NK-92 (cell line): ENCODE measurements around the gene SMARCD3.

Experiments
- DNase-seq: peaks from one replicate; lab custom pipeline; 2025; ENCODE audit not compliant: unreplicated experiment; lab: John Stamatoyannopoulos, UW

SMARCD3 gene

DNA sequence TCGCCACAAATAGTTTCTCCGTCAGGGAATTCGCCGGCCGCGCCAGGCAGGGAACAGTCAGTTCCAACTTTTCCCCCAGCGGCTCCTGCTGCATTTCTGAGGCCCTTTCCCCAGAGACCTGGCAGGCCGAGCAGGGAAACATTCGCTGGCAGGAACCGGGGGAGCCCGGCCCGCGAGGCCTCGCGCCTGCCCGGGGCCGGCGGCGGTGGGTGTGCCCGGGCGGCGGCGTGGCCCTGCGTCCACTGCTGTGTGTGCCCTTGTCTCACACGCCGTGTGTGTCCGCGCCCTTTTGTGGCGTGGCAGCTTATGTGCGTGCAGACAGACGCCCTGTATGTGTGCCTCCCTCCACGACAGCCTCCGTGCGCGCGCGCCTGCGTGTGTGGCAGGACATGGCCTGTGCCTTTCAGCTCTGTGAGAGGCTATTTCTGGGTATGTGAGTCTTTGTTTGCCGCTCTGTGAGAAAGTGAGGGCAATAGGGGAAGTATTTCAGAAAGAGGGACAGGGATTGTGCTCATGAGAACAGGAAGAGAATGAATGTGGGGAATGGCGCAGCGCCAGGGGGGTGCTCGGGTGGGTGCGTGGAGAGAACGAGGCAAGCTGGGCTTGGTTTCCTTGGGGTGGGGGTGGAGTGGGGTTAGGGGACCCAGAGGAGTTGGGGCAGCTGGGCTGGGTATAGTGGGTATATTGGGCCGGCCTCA, 689 bp upstream of the SMARCD3 start:
- DNase-seq: no peak

DNA sequence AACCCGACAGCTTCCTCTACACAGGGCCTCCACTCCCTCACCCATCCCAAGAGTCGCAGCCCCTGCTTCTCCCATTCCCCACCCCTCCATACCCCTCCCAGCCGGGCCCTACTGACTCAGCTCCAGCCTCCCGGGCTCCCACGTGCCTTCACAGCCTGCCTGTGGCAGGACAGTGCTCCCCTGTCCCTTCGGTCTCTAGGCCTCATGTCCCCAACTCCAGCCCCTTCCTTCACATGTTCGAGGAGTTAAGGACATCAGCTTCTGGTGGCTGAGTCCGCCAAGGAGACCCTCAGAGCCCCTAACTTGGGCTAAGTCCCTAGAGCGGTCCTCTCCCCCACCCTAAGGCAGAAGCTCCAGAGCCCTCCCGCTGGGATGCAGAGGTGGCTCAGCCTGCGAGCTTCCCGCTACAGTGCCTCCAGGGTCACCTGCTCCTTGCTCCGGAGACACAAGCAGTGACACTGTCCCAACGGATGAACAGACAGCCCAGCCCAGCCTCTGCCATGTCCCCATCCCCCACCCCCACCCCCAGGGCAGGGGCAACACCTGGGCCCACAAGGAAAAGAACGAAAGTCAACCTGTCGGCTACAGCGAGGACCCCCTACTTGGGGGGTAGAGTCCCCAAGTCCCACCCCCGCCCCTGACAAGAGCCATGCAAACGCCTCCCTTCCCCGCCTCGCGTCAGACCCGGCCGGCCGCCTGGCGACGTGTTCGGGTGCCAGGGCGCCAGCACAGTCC, 716 bp downstream of the SMARCD3 start:
- DNase-seq: no peak

DNA sequence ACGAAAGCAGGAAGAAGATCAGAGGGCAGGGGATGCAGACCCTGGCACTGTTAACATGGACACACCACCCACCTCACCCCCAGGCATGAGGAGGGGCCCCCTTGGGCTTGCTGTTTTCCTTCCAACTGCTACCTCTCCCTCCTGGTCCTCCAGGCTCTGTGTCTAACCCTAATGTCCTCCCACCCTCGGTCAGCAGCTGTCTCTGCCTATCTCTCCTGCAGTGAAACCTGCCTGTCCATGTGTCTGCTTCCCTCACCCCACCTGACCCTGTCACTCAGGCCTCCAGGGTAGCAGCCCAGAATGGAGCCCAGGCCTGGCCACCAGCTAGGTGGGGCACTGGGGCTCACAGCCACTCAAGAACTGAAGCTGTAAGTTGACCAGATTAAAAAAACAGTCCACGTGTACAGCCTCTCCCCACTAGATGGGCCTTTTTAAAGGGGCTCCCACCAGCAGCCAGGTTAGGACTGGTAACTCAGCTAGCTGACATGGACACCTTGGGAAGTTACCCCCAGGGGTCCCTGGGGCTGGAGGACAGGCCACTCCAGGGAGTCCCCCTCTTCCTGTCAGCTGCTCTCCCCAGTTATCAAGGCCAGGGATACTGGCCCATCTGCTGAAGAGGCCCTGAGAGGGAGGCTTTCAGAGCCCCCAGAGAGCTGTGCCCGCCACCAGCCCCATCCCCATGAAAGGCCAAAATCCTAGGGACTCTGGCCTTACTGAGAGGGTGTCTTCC, 1.5 kb downstream of the SMARCD3 start:
- no peak for DNase-seq

DNA sequence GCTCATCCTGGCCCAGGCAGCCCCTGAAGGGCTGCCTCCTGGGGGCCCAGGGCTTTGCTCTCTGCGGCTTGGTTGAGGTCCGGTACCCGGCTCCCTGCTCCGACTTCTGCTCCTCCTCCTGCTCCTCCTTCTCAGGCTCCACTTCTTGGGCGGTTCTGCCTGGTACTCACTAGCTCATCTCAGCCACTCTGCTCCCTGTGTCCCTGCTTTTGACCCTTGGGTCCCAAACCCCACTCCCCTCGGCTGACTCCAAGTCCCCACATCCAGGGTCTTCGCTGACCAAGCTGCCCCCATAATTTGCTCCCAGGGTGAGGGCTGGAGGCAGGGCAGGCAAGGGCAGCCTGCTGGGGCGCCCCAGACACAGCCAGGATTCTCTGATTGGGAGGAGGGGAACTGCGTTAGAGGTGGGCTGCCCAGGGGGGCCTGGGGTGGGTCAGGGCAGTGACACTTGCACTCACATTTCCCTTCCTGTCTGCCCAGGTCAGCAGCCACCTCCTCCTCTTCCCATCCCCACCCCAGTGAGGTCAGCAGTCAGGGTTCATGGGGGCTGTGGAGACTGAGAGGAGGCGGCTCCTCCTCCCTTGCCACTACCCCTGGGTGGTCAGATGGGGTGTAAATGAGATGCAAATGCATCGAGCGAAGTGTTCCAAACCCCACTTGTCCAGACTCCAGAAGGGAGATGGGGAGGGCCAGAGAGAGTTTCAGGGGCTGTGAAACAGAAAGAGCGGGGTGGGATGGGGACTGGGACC, 2.2 kb downstream of the SMARCD3 start:
- DNase-seq: no peak

DNA sequence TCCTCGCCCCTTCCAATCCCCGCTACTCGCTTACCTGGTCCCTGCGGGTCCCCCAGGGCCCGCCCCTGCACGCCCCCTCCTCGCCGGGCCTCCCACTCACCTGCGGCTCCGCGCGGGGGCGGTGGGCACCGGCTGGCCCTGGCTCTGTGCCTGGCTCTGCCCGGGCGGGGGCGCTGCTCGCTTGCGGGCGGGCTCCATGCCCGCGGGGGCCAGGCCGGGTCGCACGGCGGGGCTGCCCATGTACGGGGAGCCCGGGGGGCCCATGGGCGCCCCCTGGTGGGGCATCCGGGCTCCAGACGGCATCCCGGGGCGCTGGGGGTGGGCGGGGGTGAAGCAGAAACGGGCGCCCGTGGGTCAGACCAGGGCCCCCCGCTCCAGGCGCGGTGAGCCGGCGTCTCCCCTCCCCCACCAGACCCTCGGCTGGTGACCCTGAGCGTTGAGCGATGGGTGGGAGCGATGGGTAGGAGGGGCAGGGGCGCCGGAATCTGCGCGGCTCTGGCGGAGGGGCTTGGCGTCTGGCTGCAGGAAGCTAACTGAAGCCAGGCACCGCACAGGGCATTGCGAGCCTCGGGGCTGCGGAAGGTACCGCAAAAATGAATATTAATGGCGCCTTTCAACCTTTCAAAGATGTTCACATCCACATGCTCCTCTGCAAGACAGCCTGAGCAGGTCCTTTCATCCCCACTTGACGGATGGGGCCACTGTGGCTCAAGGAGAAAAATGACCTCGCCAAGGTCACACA, 3.0 kb downstream of the SMARCD3 start:
- DNase-seq: no peak

DNA sequence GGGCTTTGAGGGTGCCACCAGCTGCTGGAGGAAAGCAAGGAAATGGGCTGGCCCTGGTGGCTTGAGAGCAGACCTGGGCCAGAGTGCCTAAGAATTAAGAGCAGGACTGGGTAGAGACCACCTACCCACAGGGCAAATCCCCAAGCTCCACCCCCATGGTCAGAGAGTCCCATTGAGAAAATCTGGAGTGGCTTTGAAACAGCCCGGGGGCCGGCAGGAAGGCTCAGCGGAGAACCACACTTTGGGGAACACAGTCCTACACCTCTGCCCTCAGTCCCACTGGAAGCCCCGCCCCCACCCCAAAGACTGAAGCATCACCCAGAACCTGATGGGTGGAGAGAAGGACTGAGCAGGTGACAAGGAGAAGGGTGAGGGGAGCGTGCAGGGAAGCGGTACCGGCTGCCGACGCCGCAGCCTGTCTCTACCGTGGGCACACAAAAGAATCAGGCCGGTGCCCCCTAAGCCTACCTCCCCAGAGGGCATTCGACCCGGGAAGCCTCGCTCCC, 3.6 kb downstream of the SMARCD3 start:
- DNase-seq: no peak

DNA sequence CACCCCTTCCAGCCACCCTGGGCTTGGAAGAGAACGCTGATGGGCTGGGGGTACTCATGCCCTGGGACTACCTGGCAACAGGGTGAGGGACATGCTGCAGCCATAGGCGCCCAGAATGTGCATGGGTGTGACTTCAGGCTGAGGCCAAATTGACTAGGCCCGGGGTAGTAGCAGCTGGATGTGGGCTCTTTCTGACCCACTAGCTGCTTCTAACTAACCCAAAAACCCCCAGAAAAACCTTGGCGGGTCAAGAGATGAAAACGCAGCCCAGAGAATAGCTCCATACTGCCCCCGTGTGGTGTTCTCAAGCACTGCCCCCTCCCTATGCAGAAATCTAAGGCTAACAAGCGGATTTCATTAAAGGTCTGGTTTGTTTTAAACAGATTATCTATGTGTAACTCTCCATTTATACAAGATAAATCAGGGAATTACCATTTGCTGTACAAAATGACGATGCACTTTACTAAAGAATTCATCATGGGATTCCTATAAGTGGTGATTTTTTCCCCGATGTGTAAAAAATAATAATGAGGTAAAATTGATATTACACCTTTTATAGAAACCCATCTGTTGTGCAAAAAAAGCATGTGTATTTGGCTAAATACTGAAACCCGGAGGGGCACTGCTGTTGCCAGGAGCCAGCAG, 4.2 kb downstream of the SMARCD3 start:
- no peak for DNase-seq

DNA sequence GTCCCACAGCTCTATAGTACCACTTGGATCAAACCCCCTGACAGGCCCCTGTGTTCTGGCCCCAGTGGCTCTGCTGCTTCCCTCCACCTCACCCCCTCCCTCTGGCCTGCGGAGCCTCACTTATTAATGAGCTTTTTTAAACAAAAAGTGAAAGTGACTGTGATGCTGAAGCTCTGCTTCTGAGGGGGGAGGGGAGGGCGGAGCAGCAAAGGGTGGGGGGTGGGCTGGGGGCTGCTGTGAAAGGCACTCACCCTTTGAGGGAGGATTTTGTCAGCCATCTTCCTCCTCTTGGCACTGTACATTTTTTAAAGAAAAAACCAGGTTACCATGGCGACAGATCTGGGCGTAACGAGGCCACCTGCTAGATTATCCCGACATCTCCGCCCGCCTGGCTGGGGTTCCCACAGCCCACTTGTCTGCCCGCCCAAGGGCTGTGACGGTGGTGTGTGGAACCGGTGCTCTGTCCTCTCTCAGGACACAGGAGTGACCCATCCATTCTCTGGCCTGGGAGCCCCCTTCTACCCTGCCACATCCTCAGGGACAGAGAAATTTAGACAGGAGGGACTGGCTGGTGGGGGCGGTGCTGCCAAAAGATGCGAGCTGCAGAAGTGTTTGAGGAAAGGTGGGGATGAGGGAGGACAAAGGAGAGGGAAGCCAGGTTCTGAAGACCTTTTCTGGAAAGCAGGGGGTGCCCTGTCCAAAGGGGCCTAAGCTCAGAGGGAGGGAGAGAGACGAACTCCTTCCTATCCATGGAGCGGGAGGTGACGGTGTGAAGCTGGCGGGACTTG, 4.9 kb downstream of the SMARCD3 start:
- no peak for DNase-seq

DNA sequence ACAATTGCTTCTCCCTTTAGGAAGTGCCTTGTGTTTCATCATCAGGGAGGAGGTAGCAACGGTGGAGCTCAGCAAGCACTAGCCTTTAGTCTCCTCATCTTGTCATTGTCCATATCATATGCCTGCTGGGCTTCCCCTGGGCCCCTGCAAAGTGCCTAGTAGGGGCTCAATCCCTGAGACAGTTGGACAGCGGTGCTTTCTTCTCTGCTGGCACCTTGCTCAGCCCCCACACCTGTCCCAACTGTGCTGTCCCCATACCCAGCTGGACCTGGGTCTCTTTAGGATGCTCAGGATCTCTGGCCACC, 5.5 kb downstream of the SMARCD3 start:
- no peak for DNase-seq

DNA sequence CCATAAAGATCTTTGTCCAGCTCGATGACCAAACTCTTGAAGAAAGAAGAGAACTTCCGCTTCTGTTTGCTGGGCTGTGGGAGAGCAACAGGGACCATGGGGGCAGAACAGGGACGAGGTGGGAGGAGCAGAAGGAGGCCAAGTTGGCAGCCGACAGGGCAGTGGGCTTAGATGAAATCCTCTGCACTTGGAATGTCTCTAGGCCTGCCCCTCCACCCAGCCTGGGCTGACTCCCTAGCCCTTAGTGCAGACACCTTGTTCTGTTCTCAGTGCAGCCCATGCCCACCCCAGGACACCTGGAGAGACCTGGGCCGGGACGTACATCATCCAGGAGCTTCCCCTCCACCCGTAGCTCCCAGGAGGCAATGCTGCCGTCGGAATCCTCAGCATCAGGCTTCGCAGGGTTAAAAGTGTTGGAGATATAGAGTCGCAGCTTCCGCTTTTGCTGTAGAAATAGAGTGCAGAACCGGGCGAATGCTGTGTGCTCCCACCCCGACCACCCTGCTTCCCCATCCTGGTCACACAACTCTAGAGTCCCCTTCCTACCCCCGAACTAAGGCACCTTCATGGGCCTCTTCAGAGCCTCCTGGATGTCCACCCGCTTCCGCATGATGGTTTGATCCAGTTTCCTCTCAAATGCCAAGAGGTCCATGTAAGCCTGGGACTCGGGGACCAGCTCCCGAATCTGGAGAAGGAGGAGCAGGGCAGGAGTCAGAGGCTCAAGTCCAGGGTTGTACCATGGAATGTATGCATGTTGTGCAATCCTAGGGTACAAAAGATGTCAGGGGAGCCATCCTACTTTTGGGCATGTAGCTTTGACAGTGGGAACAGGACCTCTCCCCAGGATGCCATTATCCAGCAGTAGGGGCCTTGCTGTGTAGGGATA, 6.1 kb downstream of the SMARCD3 start:
- no peak for DNase-seq

DNA sequence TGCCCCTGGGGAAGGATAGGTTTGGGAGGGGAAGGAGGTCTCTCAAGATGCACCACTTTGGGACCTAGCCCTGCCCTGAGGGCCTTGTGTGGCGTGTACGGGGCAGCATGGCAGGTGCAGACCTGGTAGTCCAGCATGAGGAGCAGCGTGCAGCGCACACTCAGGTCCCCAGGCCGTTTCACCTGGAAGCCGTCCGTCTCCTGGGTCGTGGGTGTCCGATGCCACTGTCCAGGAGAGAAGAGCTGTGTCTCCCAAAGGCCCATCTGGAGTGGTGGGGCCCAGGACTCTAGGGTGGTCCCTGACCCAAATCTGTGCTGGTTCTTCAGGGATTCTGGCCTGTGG, 6.8 kb downstream of the SMARCD3 start:
- no peak for DNase-seq

DNA sequence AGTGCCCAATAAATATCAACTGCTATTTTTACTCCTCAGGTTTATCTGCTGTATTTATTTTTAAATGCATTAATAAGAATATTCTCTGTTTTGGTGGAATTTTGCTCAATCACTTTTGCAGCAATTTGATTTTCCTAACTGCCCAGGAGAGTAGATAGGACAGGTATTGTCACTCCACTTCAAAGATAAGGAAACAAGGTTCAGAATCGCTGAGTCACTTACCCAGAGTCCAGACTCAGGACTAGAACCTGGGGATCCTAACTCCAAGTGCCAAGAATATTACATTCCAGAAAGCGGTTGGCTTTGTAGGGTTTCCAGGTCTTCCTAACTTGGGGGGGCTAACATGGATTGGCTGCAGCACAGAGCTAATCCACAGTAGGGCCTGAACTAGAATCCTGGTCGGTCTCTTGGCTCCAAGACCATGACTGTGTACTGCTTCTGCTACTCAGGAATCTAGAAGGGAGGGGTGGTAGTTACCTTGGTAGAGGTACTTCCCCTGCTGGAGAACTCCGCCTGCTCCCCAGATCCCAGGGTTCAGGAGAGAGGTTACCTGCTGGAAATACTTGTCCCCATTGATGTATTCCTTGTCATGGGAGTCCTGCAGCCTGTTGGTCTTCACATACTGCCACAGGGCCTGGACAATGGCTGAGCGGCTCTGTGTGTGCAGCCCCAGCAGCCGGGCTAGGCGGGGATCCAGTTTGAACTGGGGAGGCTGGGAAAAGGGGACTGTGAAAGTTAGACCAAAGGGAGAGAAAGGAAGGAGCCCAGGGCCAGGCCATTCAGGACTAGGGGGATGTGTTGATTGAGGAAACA, 7.3 kb downstream of the SMARCD3 start:
- DNase-seq: no peak

DNA sequence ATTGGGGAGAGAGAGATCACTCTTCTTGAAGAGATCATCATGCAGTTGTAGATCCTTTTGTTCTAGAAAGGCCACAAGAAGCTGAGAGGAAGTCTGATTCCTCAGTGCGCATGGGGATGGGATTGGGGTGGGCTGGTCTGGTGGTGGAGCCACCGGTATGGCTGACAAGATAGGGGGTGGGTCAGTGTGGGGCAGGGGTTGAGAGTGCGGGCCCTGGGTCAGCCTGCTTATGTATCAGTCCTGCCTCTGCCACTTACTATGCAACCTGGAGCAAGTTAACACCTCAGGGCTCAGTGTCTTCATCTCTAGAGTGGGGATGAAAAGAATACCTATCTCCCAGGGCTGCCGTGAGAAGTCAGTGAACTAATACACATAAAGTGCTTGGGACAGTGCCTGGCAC, 8.0 kb downstream of the SMARCD3 start:
- DNase-seq: no peak

DNA sequence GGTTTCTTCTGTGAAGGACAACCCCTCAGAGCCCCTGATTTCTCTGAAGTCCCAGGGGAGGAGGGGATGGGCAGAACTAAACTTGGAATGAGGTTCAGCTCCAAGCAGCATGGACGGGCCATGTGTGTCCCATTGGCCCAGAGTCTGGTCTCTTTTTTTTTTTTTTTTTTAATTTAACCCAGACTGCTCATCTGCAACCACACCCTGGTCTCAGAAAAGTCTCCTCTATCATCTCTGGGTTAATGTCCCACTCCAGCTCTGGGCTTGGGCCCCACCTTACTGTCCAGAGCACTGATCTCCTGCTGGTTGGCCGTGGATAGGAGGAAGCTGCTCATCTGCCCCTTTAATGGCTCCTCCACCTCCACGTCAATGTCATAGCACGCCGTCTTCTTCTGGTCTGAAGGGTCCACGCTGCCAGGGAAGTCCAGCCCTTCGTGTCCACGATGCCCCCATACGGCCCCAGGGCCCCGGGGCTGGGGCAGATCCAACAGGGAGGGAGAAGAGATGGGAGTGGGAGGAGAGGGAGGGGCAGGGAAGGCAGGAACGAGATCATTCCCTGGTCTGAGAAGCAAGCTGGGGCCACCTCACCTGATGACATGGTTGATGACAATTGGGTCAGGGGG, 8.5 kb downstream of the SMARCD3 start:
- no peak for DNase-seq

DNA sequence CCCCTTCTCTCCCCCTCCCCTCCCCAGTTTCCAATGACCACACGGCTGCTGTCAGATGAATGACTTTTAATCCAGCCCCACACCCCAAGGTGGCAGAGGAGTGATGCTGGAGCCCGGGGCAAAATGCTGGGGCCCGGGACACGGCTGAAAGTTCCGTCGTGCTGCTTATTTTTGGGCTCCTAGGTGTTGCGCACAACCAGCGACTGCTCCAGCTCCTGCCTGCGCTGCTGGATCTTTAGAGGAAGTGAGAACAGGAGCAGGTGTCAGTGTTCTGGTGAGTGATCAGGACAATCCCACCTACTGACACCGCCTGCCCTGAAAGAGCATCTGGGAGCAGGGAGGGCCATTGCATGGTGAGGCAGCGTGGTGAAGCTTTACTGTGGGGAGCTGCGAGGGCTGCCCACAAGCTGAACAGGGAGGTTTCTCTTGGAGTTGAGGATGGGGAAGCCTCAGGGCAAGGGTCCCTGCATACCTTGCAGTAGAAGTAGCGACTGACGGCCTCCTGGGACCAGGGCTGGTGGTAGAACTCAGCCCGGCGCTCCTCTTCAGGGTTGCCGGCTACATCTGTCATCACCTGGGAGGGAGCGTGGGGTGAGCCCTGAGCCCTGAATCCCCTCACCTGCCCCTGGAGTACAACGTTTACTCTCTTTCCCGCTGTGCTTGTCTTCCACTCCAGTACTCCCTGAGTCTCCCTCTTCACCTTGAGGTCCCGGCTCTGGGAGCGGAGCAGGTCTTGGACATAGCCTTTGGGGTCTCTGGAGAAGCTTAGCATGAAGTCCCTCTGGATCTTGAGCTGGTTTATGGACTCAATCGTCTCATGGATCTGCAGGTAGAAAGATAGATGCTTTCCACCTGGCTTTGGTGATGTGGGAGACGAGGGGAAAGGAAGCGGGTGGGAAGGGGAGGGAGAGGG, 9.3 kb downstream of the SMARCD3 start:
- no peak for DNase-seq

DNA sequence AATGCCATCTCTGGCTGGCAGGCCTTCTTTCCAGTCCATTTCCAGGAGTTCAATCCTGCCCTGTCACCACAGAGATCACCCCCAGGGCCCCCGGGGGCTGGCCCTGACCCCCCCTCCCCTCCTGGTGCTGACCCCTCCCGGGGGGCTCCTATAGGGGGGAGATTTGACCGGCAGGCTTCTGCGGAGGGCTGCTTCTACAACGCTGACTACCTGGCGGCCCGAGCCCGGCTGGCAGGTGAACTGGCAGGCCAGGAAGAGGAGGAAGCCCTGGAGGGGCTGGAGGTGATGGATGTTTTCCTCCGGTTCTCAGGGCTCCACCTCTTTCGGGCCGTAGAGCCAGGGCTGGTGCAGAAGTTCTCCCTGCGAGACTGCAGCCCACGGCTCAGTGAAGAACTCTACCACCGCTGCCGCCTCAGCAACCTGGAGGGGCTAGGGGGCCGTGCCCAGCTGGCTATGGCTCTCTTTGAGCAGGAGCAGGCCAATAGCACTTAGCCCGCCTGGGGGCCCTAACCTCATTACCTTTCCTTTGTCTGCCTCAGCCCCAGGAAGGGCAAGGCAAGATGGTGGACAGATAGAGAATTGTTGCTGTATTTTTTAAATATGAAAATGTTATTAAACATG, 10.2 kb downstream of the SMARCD3 start:
- DNase-seq: no peak
